ENCODE data around the gene CEP104.

CEP104 gene

GRCh38 chr1:3790952-3791351 is 66.1 kb downstream of the CEP104 start:
- no peak for DNase-seq

DNA sequence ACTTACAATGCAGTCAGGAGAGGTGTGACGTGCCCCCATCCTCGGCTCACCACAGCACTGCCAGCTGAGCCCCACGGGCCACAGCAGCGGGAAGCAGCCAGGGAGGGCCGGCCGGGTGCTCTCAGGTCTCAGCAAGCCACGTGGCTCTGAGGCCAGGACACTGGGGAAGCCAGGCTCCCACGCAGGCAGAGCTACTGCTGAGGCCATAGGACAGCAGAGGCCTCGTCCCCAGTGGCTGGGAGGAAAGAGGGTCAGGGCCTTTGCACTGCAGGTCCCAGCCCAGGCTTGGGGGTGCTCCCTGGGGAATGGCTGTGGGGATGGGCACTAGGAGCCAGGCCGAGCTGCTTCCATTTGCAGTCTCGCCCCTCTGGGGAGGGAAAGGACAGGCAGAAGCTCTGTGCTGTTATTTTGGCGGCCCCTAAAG is 66.5 kb downstream of the CEP104 start:
- no peak for DNase-seq

DNA sequence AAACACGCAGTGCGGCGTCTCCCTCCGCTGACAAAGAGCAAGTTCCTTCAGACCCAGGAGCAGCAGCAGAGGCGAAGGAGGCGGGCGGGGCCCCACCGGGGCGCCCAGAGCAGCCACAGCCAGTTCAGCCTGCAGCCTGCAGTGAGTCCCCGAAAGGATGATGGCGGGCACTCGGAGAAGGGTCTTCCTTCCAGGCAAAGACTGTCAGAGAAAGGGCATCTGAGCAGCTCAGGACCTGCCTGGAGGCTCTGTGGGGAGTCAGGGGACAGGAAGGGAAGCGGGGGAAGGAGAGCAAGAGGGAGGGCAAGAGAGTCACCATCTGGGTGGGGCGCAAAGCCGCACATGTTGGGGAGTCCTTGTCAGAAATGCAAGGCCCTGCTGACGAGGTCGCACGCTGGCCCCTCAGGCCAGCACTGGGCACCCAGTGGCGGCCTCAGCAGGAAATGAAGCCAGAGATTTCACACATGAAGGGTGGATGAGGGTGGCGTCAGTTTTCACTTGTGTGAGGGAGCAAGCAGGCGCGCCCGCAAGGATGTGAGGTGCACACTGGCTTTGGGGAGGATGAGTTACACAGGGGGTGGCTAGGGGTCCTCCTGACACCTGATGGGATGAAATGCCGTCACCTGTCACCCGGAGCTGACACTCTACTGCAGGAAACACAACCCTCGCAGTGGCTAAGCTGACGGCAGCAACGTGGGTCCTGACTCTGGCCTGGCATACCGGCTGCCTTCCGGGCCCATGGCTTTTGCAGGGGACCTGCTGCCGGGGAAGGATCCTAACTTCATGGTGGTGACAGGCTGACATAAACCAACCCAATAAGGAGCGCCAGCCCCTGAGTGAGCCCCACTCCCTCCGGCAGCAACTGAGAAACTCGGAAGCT is 67.3 kb downstream of the CEP104 start:
- DNase-seq = no peak

- no peak for DNase-seq
Observed at GRCh38 chr1:3788756-3789420, 68.1 kb downstream of the CEP104 start.

GRCh38 chr1:3787745-3788605 is 69.0 kb downstream of the CEP104 start:
- no peak for DNase-seq

DNA sequence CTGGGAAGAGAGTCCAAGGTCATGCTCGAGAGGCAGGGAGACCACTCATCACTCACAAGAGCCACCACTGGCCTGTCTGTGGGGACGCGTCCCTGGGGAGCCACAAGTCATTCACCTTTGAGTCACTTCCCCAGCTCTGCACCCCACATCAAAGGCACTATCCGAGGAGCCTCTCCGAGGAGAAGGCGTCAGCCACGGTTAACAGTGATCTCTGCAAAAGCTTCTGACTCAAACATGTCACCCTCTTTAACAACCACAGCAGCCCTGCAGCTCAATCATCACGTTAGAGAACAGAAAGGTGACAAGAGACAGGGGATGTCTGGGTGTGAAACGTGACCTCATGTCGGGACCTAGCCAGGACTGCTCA is 69.7 kb downstream of the CEP104 start:
- DNase-seq = no peak

- DNase-seq = no peak
Observed at GRCh38 chr1:3786468-3787348, 70.3 kb downstream of the CEP104 start.

- DNase-seq = no peak
Observed at GRCh38 chr1:3785456-3786157, 71.4 kb downstream of the CEP104 start.

GRCh38 chr1:3785045-3785444 is 72.0 kb downstream of the CEP104 start:
- no peak for DNase-seq

DNA sequence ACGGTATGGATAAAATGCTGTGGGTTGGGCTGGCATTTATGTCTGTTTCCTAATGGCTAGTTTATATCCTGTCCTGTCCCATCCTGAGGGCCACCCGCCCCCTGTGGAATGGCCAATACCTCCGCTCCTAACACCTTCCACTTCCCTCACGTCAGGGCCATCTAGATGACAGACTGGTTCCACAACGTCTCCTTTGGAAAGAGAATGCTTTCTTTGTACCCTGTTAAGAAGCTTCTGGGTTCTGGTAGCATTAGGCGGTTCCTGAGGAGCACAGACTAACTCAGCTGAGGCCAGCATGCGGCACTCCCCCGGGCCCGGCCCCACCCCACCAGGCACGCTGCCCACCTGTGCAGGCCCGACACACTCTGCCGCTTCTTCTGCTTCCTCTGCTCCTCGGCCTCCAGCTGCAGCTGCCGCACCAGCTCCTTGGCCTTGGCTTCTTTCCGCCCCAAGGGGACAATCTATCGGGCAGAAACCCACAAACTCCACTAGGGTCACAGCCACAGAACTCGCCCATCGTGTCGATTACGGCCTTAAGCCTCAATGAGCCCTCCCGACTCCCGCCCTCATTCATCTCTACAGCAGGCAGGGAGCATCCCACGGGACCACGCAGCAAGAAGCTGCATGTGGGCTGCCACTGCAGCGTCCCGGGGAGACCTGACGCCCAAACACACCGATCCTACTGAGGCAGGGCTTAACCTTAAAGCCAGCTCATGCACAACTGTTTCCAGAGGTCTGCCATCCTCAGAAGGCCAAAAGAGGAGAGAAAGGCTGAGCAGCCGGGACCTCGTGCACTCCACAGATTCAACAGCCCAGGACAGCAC is 73.1 kb downstream of the CEP104 start:
- no peak for DNase-seq

DNA sequence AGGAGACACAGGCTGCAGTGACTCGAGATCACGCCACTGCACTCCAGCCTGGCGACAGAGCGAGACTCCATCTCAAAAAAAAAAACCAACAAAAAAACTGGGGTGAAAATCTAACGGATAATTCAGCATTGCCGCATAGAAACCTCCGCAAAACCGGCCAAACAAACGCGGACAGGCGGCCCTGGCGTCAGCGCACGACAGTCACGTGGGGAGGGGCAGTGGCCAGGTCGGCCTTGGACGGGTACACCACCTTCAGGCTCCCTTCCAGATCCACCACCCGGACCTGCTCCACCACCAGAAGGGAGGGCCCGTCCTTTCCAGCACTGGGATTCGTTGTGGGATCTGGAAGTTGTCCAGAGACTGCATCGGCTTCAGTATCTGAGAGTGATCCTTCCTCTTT is 76.1 kb downstream of the CEP104 start:
- no peak for DNase-seq

GRCh38 chr1:3779912-3780416 is 77.0 kb downstream of the CEP104 start:
- no peak for DNase-seq

GRCh38 chr1:3779265-3779911 is 77.6 kb downstream of the CEP104 start:
- no peak for DNase-seq

- DNase-seq = no peak
Observed at GRCh38 chr1:3778590-3779264, 78.3 kb downstream of the CEP104 start.

DNA sequence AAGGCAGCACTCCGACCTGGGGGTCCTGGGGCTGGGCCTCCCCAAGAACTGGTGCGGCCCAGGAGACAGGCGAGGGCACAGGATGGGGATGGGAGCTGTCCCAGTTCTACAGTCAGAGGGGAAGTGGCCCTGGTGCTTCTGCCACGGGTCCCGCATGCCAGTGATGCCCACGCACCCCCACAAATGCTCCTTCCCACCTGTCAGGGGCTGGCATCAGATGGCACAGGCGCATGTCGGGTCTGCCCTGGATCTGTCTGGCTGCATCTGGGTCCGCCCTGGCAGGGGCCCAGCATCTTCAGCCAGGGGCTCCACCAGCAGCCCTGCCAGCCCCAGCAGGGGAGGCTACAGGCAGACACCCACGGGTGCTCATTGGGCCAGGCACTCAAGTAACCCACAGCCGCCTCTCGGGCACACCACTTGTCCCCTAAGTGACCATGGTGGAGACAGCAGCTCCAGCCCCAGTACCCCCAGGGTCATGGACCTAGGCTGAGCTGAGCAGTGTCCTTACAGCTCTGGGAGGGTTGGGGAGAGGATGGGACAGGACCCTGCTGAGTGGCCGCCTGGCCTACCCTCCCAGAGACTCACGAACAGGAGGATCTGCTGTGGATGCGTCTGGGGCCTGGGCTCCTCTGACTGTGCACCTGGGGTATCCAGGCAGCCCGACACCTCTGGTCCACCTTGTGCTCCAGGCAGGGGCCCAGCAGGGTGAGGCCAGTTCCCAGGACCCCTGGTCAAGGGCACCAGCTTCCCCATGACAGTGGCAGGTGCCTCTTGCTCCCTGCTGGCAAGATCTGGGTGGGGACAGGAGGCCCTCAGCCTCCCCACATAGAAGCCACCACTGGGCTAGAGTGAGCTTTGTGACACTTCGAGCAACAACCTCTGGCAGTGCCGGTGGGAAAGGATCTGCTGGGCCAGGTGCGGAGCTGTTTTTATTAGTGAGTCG is 79.1 kb downstream of the CEP104 start:
- DNase-seq = no peak

GRCh38 chr1:3777078-3777547 is 79.9 kb downstream of the CEP104 start:
- no peak for DNase-seq

DNA sequence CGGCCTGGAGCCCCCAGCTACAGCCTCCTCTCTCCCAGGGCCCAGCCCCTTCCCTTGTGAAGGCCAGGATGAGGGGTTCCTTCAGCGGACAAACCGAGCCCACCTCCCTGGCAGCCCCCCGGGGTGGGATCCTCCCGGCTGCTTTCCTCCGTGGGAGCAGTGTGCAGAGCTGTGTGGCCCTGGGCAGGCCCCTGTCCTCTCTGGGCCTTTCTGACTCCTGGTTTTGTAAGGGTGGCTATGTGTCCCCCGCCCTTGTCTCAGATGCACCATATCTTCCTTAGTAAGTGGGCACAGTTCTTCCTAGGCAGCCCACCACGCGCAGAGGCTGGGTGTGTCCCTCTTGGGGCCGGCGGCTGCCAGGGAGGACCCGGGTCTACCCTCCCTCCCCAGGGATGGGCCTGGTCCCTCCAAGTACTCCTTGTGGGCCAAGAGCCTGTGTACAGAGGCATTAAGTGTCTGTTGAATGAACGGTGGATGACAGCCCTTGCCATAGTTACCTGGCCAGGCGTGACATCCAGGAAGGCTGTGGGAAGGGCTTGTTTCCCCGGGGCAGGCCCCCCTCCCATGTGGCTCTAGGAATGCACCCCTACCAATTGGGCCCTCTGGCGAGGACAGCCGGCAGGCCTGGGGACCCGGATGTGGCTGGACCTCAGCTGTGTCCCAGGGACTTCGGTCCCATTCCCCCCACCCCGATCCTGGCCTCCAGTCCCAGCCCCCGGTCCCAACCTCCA is 80.6 kb downstream of the CEP104 start:
- DNase-seq = no peak
